Stimulated activated naive CD8-positive, alpha-beta T cell treated with anti-CD3 and anti-CD28 coated beads, Interleukin-15, Interleukin-2, amounts not matched to agents 100 U/mL and 50 U/mL, for 24 hours (primary cell): ENCODE results near the gene CCBE1.
"Not testable (repeated sequence)": the region's sequence is repeated elsewhere in the genome, so short reads cannot be mapped to it uniquely, and the experiment has no call there.

ENCODE experiments used
- ATAC-seq: fragments of 150-1000 bp; cut with Tn5 transposase; one replicate; pipeline ENCODE4 v1.10.0; 2021
- DNase-seq: peaks from one replicate; pipeline ENCODE4 v3.0.0; 2021

CCBE1 gene

DNA sequence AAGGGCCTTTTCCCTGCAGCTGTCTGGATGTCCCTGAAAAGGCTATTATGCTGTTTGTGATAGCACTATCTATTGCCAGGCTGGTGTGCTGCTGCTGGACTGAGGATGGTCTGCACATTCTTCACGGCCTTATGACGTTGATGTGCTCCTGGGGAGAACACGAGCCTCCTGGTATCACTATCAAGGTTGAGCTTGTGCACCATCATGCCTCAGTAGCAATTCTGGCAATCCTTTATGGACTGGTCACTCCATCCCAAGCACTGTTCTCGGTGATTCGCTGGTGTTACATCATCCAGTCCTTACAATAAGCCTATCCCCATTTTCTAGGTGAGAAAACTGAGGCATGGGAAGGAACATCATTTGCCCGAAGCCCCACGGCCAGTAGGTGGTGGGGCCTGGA is 18.2 kb upstream of the CCBE1 start:
- DNase-seq (no peak), ATAC-seq (no peak)

DNA sequence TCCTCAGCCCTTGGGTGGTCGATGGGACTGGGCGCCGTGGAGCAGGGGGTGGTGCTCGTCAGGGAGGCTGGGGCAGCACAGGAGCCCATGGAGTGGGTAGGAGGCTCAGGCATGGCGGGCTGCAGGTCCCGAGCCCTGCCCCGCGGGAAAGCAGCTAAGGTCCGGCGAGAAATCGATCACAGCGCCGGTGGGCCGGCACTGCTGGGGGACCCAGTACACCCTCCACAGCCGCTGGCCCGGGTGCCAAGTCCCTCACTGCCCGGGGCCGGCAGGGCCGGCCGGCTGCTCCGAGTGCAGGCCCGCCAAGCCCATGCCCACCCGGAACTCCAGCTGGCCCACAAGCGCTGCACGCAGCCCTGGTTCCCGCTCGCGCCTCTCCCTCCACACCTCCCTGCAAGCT is 16.9 kb upstream of the CCBE1 start:
- not testable (repeated sequence) for DNase-seq, ATAC-seq

DNA sequence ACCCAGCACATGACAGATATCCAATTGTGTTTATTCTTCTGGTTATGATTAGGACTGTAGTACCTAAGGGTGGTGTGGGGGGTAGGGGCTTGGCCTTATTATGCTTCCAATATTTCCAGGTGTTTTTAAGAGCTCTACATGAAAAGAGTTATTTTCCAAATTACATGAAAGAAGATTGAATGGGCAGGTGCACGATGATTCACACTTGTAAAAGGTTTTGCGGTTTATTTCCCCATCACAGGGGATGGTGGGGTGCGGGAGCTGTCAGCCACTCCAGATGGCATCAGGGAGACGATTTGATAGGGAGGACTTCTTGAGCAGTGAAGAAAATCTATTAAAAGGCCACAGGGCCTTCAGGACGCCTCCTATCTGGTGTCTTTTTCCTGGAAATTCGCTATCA is 15.1 kb upstream of the CCBE1 start:
- DNase-seq: no peak
- ATAC-seq: no peak

DNA sequence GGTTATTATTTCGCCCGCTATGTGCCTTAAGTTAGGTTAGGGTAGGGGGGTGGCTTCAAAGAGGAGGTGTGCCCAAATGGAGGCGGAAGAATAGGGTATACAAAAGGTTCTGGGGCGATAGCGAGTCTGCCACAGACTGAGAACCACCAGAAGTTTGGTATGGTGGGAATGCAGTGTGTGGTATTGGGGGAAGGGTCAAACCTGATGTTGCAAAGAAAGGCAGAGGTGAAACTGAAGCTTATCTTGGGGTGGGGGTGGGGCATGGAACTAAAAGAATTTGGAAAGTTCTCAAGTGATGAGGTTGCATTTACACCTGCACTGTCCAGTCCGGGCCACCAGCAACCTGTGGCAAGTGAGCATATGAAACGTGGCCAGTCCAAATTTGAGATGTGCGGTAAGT is 11.8 kb upstream of the CCBE1 start:
- no peak for ATAC-seq
- no peak for DNase-seq

DNA sequence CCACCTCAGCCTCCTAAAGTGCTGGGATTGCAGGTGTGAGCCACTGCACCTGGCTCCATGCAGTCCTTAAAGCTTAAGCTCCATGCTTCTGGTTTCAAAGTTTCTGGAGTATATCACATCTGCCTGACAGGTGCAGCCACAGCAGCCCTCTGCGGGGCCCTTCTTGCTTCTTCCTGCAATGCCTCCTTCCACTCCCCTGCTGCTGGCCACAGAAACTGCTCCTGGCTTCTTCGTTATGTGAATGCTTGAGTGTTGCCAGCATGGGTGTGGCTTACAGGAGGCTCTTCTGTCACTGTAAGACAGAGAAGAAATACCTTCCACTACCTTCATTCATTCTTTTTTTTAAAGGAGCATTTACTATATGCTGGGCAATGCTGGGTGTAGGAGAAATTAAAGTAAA is 10.1 kb upstream of the CCBE1 start:
- ATAC-seq (no peak), DNase-seq (no peak)

DNA sequence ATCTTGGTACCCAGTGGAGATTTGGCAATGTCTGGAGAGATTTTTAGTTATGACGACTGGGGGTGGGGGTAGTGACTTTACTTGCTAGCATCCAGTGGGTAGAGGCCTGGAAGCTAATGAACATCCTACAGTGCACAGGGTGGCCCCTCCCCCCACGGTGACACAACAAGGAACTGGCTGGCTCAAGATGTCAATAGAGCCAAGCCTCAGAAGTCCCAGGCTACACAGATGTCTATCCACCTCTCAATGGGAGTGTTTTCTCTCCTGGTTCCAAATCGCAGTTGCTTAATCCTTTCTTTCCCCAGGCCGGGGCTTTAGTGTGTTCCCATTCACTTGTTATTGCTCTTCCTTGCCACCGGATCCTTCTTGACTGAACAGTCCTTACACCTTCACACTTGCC is 9.3 kb upstream of the CCBE1 start:
- no peak for DNase-seq
- no peak for ATAC-seq

DNA sequence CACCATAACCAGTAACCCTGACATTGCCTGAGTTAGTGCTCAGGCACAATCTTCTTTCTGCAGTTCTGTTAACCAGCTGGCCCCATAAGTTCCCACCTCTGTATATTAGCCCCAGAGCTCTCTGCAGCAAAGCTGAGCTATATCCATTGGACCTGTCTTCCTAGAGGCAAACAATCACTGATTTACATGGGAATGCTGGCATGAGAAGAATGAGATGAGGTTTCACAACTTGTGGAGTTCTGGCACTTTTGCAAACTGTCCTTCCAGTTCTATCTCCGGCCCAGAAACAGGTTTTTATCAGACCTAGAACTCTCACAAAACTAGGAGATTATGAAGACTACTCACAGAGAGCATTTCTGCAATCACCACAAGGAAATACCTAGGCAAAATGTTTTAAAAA is 7.9 kb upstream of the CCBE1 start:
- ATAC-seq (no peak), DNase-seq (no peak)

DNA sequence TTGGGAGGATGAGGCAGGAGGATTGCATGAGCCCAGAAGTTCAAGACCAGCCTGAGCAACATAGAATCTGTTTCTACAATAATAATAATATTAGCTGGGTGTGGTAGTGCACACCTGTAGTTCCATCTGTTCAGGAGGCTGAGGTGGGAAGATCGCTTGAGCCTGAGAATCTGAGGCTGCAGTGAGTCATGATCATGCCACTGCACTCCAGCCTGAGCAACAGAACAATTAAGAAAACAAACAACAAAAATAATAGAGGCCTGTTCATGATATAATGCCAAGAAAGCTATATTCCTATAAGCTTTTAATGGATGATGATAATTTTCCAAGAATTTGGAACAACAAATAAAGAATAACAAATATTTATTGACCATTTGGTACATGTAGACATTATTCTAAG is 6.9 kb upstream of the CCBE1 start:
- no peak for ATAC-seq

DNA sequence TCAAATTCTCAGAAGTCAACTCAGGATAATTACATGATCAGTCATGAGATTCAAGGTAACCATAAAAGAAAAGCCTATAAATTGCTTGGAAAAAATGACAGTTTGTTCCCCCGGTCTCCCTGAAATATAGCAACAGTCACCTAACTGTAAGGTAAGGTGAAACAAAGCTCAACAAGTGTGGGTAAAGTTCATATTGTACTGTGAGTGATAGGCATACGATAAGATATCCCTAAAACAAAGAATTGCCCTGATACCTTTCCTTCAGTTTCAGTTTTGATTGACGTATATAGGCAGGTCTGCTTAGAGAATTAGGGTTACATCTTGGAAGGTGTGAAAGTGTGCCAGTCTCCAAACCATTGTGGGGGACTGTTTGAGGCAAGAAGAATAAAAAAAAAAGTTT is 4.0 kb upstream of the CCBE1 start:
- DNase-seq: no peak
- no peak for ATAC-seq

More for the DNA sequence above, 6.9 kb upstream of the CCBE1 start:
- DNase-seq: no peak

DNA sequence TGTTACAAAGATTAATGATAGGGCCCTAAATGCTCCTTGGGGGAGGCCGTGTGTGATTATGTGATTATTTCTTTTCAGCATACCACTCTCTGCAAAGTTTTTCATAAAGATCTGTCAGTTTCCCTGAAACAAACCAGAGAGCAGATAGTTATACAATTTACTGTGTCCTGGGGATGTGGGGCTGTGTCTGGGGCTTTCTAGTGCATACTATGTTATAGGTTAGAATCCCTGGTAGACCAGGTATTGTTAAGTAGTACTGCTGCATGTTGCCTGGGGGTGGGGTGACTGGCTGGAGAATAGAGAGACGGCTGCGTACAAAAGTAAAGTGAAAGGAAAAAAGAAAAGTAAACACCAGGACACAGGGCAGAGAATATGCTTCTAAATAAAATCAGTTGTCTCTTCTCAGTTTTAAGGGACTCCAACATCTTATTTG is 3.3 kb upstream of the CCBE1 start:
- no peak for DNase-seq
- ATAC-seq: no peak

DNA sequence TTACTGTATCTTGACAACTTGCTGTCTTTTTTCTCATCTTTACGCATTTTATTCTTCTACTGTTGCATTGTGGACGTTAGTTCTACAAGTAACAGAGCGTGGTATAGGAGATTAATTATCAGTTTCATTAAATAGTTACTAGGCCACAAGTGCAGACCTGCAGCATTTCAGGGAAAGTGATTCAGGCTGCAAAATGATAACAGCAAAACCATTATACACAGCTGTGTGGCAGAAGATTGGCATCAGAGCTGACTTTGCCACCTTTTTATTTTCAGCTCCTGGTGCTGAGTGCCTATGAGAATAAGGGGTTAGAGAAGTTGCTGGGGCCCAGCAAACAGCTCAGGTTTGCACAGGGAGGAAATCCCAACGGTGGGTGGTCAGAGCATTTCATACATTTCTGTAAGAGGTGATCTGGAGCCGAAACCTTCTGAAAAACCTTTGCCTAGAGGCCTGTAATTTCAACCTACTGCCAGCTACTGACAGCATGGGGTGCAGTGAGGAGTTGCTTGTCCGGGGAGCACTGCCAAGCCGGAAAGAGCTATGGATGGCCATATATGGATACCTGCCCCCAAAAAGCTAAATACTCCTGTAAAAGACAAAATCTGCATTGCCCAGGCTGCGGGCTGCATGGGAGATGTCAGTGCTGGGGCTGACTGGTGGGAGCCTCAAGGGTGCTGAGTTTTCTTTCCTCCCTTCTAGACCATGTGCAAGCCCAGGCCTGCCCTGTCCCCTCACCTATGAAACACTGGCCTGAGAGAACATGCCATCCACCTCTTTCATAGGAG is 2.7 kb upstream of the CCBE1 start:
- ATAC-seq: no peak
- DNase-seq: no peak

DNA sequence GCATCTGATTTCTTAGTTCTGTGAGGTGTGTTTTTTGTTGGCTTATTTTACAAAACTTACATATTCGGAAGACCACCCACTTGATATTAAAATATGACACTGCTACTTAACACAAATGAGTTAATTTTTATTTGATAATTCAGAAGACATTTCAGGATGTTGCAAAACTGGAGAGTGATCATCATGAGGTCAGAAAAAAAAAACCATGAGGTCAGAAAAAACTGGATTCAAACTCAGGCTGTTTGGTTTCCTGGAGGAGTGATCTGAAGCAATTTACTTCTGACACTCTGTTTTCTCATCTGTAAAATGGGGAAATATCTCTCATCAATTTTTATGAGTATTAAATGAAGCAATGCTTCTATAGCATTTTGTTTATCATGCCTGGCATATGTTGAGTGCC is 1.8 kb upstream of the CCBE1 start:
- ATAC-seq (no peak), DNase-seq (no peak)

DNA sequence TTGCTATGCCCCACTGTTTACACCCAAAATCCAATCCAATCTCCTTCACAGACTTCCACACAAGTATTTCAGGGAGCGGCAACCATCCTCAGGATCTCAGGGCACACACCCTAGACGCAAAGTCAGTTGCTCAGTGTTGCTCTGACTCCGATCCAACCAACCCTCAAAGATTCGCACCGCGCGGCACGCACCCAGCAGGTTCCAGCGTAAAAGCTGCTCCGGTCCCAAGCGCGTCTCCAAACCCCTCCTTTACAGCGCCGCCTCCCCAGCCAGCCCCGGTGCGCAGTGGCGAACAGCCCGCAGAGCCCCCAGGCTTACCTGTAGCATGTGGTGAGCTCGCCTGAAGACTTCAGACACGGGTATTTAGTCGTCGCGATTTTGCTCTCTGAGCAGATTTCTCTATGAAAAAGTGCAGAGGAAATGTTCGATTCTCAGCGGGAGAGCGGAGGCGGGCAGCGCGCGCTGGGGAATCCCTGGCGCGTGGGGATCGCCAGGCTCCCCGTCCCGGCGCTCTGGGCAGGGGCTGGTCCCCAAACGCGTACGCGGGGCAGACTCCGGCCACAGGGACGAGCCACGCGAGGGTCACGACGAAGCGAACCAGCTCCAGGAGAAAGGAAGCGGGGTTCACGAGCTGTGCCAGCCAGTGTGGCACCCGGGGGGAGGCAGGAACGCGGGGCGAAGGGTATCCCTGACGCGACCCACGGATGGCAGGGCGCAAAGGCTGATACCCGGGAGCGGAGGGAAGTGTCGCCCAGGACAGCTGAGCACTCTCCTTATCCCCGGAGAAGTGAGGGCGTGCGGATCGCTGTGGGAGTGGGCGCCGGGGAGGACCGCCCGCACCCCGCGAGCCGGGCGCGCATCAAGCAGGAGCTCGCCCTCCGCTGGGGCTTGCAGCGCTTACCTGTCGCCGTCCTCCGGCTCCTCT is 650 bp downstream of the CCBE1 start:
- ATAC-seq (peak; percentile 24), DNase-seq (peak; percentile 8)

DNA sequence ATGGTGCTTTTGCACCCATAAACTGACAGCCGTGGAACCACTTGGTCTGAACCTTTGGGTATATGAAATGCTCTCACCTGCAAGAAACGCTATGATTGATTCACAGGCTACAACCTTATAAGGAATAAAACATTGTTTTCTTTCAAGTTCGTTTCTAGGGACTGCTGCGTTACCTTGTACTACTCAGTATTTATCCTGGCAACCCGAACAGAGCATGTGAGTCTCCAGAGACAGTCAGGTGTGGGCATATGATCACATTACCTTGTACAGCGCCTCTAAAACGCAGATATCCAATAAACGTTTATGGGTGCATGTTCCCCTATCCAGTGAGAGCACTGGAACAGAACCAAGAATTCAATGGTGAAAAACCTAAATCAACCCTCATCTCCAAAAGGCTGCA is 1.7 kb downstream of the CCBE1 start:
- DNase-seq (no peak), ATAC-seq (no peak)

DNA sequence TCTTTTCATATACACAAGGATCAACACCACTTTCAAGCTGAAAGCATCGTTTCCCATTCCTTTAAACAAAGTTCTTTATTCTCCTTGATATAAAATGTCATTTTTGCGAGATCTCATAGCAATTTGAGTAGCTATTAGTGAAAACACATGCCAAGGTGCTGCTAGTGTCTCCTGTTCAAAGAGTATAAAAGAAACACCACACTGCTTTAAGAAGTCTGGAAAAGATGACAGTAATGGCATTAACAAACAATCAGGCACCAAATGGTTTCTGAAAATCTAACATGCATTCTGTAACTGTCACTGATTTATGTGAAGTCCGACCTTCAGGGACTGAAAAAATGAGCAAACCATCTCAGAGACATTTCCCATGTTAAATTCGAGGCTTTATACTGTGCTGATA is 2.4 kb downstream of the CCBE1 start:
- DNase-seq: no peak
- ATAC-seq: no peak

DNA sequence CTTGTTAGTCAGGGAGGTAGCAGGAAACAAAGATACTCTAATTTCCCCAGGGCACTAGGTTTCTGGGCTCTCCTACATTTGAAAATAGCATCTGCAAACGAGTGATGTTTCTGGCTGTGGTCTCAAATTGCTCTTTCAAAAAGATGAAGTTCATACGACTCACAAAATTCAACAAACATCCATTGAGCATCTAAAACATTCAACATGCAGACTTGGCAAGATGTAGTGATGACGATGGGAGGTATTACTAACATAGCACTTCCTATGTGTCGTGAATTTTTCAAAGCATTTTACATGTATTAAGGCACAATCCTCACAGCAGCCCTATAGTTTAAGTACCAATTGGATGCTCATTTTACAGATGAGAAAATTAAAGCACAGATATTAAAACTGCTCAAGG is 5.2 kb downstream of the CCBE1 start:
- ATAC-seq (no peak), DNase-seq (no peak)

DNA sequence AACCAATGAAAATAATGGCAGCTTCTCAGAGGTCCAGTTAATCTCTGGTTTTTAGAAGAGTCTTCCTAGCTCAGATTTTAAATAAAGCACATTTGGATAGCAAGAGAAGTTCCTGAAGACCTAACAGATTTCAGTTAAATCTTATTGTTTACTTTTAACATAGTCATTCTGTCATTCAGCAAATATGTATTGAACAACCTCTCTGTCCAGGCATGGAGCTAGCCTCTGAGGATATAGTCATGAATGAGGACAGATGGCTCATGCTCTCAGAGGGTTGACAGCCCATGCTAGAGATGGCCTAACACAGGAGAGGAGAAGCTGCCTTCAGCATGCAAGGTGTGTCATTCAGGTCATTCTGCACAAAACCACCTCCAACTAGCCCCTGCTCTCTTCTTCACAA is 6.2 kb downstream of the CCBE1 start:
- ATAC-seq: no peak
- DNase-seq: no peak

DNA sequence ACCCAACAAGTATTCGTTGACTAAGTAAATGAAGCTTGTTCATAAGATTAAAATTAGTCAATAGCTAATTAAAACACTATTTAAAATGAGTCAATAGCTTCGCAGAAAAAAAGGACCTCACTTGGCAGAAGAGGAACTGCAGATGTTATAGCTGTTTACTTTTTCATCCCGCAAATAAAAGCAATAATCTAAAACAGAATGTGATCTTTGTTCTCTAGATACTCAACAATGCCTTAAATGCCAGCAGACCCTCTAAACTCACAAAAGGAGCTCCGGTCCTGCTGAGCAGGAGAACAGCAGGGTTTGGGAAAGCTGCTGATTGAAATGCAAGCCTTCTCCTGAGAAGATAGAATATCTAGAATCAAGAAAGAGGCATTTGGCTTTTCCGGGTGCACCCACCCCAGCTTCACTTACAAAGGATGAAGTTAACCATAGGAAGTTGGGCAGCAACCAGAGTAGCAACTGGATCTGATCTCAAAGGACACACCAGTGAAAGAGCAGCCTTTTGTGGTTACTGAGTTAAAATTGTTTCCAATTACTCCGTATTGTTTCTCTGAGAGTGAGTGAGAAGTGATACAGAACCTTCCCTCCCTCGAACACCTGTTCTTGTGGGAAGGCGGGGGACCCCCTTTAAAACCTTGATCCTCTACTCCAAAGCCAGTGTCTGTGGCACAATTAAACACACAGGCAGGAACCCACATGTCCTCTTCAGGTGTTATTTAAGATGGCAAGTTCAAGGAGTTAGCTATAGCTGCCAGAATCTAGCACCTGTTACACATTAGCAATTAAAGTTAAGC is 6.8 kb downstream of the CCBE1 start:
- ATAC-seq (no peak), DNase-seq (no peak)

DNA sequence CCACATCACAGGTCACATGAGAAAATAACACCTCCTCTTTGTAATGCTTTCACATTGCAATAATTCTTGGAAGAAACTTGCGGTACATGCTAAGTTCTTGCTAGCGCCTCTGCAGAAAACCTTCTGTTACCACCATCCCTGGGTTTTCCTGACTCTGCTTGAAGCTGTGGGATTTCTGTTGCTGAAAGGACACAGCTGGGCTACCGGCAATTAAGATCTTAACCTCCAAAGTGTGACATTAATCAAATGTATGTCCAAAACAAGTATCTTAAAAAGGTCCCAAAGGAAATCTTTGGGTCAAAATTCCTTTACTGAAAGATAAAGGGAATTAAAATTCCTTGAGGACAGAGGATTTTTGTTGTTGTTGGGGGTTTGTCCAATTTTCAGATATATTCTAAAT is 7.5 kb downstream of the CCBE1 start:
- ATAC-seq: no peak

DNA sequence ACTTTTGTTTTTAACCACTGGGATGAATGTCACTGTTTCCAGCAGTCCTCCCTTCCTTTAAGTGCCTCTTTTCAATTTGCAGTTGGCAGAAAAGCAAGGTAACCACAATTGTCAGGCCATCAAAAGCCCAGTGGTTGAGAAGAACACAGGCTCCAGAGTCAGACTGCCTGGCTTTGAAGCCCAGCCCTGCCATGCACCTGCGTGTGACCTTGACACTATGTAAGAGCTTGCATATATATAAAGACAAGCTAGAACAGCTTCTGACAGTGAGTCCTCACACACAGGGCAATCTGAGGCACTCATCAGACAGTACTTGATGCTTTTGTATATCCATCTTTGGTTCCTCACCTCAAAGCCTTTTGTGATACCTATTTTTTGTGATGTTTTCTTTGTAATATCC is 11.0 kb downstream of the CCBE1 start:
- ATAC-seq: no peak
- no peak for DNase-seq

More for the DNA sequence above, 7.5 kb downstream of the CCBE1 start:
- DNase-seq: no peak

DNA sequence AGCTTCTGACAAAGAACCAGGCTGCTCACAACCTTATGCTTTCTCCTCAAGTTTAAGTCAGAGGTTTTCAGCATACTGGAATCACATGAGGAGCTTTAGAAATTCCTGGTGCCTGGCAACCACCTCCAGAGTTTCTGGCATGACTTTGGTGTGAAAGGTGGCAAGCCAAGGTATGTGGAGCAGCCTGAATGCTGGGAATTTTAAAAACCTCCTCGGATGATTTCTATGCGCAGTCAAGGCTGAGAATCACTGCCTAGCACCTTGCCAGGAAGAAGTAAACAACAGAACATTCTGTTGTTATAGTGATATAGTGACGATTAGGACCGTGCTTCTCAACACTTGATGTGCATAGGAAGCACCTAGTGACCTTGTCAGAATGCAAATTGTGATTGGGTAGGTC is 11.7 kb downstream of the CCBE1 start:
- ATAC-seq (no peak), DNase-seq (no peak)

DNA sequence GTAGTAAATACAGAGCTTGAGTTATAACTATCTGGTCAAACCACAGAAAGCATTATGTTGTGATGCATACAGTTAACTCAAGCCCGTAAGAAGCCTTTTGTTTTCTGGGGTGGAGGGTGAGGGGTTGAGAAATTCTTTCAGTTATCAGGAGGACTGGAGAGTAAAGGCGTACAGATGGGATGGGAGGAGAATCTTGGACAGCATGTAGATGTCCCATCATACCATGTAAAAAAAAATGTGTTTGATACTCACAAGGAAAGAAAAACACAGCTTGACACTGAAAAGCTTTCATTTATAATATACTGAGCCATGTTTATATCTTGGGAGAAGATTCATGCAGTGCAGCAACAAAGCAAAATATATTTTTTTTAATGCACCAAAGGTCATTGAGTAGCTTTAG is 12.4 kb downstream of the CCBE1 start:
- ATAC-seq (no peak), DNase-seq (no peak)

DNA sequence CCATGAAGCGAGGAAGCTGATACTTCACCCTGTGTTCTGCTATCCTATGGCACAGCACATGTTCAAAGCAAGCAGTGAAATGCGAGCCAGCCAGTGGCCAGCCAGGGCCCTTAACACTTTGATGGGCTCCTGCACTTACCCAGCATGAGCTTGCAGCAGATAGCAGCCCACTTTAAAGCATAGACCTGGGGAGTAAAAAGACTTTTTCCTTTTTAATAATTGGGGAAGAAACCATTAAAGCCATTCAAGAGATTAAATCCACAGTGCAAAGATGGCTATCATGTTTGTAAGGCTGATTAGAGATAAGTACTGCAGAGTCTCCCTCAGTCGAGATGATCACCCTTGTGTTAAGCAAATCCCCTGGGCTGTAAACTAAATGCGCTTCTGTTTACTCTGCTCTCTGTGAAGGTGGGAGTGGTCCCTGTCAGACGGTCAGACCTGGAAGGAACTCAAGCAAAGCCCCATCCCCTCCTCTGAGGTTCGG is 15.7 kb downstream of the CCBE1 start:
- no peak for ATAC-seq

More for the DNA sequence above, 15.7 kb downstream of the CCBE1 start:
- DNase-seq: no peak
